Jurkat, Clone E6-1 (cell line): ENCODE results near the gene FOXG1. TPM values are rescaled to one million over a fixed set of nuclear protein-coding genes. Genes with fewer than 3 reads are reported as not detected.

ENCODE experiments used
- DNase-seq: peaks from one replicate; pipeline ENCODE4 v3.0.0-alpha.2; 2011; ENCODE audit warnings: low read depth, low spot score
- H3K4me3 ChIP-seq: 2 replicates; pipeline ENCODE4 v1.5.1; 2011; ENCODE audit warnings: mild to moderate bottlenecking, low read length, control low read depth, moderate library complexity
- polyA plus RNA-seq: library from polyadenylated mRNA; unstranded; fragments of >200 nt; gene quantifications from one replicate; pipeline ENCODE4 v1.2.1, GENCODE V29; 2012; ENCODE audit warnings: missing spikeins; ENCODE audit not compliant: insufficient read length, insufficient read depth

FOXG1 gene
- not detected for polyA plus RNA-seq

- DNase-seq: no peak
- H3K4me3 ChIP-seq: no peak within 1 kb of the TSS
Measured at GRCh38 chr14:28766469-28766955, at the start of gene FOXG1. Gene FOXG1 (plus strand): TSS chr14:28766787. CDS start chr14:28767280, 493 bp downstream.

- no peak for DNase-seq
Measured at GRCh38 chr14:28719130-28719529, 47.5 kb upstream of the FOXG1 start.

GRCh38 chr14:28731358-28731757 is 35.2 kb upstream of the FOXG1 start:
- no peak for DNase-seq
- H3K4me3 ChIP-seq: no peak overlapping the region

More at GRCh38 chr14:28719130-28719529, 47.5 kb upstream of the FOXG1 start:
- no peak overlapping the region for H3K4me3 ChIP-seq

GRCh38 chr14:28742171-28742846 is 24.3 kb upstream of the FOXG1 start:
- no peak overlapping the region for H3K4me3 ChIP-seq
- no peak for DNase-seq

GRCh38 chr14:28744126-28744525 is 22.5 kb upstream of the FOXG1 start:
- H3K4me3 ChIP-seq: no peak overlapping the region

GRCh38 chr14:28745176-28745575 is 21.4 kb upstream of the FOXG1 start:
- H3K4me3 ChIP-seq: no peak overlapping the region
- DNase-seq: no peak

More at GRCh38 chr14:28744126-28744525, 22.5 kb upstream of the FOXG1 start:
- no peak for DNase-seq

- DNase-seq: no peak
Measured at GRCh38 chr14:28746247-28746646, 20.3 kb upstream of the FOXG1 start.

GRCh38 chr14:28751467-28752058 is 15.0 kb upstream of the FOXG1 start:
- peak; percentile 48 for DNase-seq
- no peak overlapping the region for H3K4me3 ChIP-seq

More at GRCh38 chr14:28746247-28746646, 20.3 kb upstream of the FOXG1 start:
- H3K4me3 ChIP-seq: no peak overlapping the region

GRCh38 chr14:28754209-28754985 is 12.2 kb upstream of the FOXG1 start:
- peak; percentile 26 for DNase-seq
- H3K4me3 ChIP-seq: no peak overlapping the region

GRCh38 chr14:28755198-28755815 is 11.3 kb upstream of the FOXG1 start:
- H3K4me3 ChIP-seq: no peak overlapping the region
- no peak for DNase-seq

GRCh38 chr14:28755884-28756268 is 10.7 kb upstream of the FOXG1 start:
- no peak overlapping the region for H3K4me3 ChIP-seq
- DNase-seq: no peak

GRCh38 chr14:28756269-28756883 is 10.2 kb upstream of the FOXG1 start:
- DNase-seq: no peak
- H3K4me3 ChIP-seq: no peak overlapping the region

- no peak for DNase-seq
- no peak overlapping the region for H3K4me3 ChIP-seq
Measured at GRCh38 chr14:28756884-28757570, 9.6 kb upstream of the FOXG1 start.

- no peak for DNase-seq
- H3K4me3 ChIP-seq: no peak overlapping the region
Measured at GRCh38 chr14:28757786-28758185, 8.8 kb upstream of the FOXG1 start.

- DNase-seq: no peak
- no peak overlapping the region for H3K4me3 ChIP-seq
Measured at GRCh38 chr14:28758253-28758884, 8.2 kb upstream of the FOXG1 start.

GRCh38 chr14:28758885-28759652 is 7.5 kb upstream of the FOXG1 start:
- DNase-seq: no peak
- no peak overlapping the region for H3K4me3 ChIP-seq

GRCh38 chr14:28759653-28760313 is 6.8 kb upstream of the FOXG1 start:
- no peak overlapping the region for H3K4me3 ChIP-seq
- DNase-seq: no peak
